K562 (cell line): ENCODE measurements around the gene RASSF3. TPM values are rescaled to one million over a fixed set of nuclear protein-coding genes. Genes with fewer than 3 reads are reported as not detected.

Source experiments
- ATAC-seq: fragments of 200-7000 bp; cut with Tn5 transposase; 3 replicates; pipeline ENCODE4 v1.9.1; 2020; ENCODE audit warnings: moderate library complexity
- BruUV-seq: library from RNA; stranded (reverse); fragments of 400-500 nt; replicated peaks from 2 replicates; lab custom pipeline; 2021; lab: Mats Ljungman, UMichigan
- CTCF ChIA-PET: fragments of 300-600 bp; formaldehyde crosslinking; extraction: SDS; loops from one replicate; lab custom pipeline; 2021; ENCODE audit warnings: low intra/inter-chr PET ratio; lab: Yijun Ruan, JAX
- POLR2A ChIA-PET: fragments of 300-600, 350-650 bp; sonication (Branson Sonifier 250); formaldehyde crosslinking; extraction: SDS; loops from one replicate; lab custom pipeline; 2021; ENCODE audit warnings: antibody characterized with exemption, inconsistent platforms; lab: Yijun Ruan, JAX
- DNase-seq, 4 experiments: peaks; one replicate each; pipeline versions ENCODE4 v3.0.0 to v3.0.0-alpha.2; 2011 to 2018; ENCODE audit warnings: low spot score in 3 of 4, mixed read lengths in 3 of 4; ENCODE audit errors: extremely low read depth in 1 of 4
- FAIRE-seq: peaks from 2 replicates; lab custom pipeline; 2011; peaks lifted over from hg19 to GRCh38; lab: Jason Lieb, UNC
- H2AFZ ChIP-seq: 2 replicates; pipeline ENCODE4 v1.6.0; 2011; ENCODE audit warnings: low read depth, low read length, control low read depth, inconsistent platforms
- H3K27ac ChIP-seq: fragments of 200-600 bp; 3 replicates; pipeline ENCODE4 v1.8.0; 2011; ENCODE audit warnings: low read depth, mild to moderate bottlenecking, control low read depth, inconsistent platforms, low read length, moderate library complexity, mixed read lengths; ENCODE audit errors: extremely low read depth
- H3K27me3 ChIP-seq, 2 experiments: fragments of 300-600 bp in 1 of 2; 2 replicates in 1 of 2; 3 replicates in 1 of 2; pipeline versions ENCODE4 v1.6.0 to v1.8.0; 2011; ENCODE audit warnings: inconsistent platforms in 2 of 2, low read length in 2 of 2, mild to moderate bottlenecking in 1 of 2, mixed read lengths in 1 of 2, moderate library complexity in 1 of 2; ENCODE audit not compliant: control insufficient read depth in 2 of 2, insufficient read depth in 2 of 2
- H3K36me3 ChIP-seq: fragments of 300-600 bp; 3 replicates; pipeline ENCODE4 v1.8.0; 2011; ENCODE audit warnings: mild to moderate bottlenecking, low read length, inconsistent platforms; ENCODE audit not compliant: control insufficient read depth, insufficient read depth
- H3K4me1 ChIP-seq, 2 experiments: fragments of 200-600 bp in 1 of 2; replicated peaks in 1 of 2; 2 replicates in 1 of 2; 3 replicates in 1 of 2; pipeline versions ENCODE4 v1.5.1 to v1.8.0; 2011; ENCODE audit warnings: inconsistent platforms in 2 of 2, low read length in 2 of 2, mild to moderate bottlenecking in 1 of 2, mixed read lengths in 1 of 2, moderate library complexity in 1 of 2; ENCODE audit not compliant: control insufficient read depth in 2 of 2, insufficient read depth in 2 of 2
- H3K4me2 ChIP-seq: 2 replicates; pipeline ENCODE4 v1.6.1; 2011; ENCODE audit warnings: low read length, control low read depth, inconsistent platforms, mixed read lengths; ENCODE audit not compliant: insufficient read depth
- H3K4me3 ChIP-seq: fragments of 200-600 bp; sonication (generic), shearing (Covaris generic); 2 replicates; pipeline ENCODE4 v1.5.1; 2016; ENCODE audit warnings: control low read depth, inconsistent platforms
- H3K79me2 ChIP-seq: fragments of 200-600 bp; 3 replicates; pipeline ENCODE4 v1.8.0; 2011; ENCODE audit warnings: low read length, inconsistent platforms; ENCODE audit not compliant: control insufficient read depth, insufficient read depth
- H3K9ac ChIP-seq, 2 experiments: 2 replicates each; pipeline versions ENCODE4 v1.6.0 to v1.6.1; 2011; ENCODE audit warnings: low read depth in 2 of 2, low read length in 2 of 2, control low read depth in 1 of 2, inconsistent platforms in 1 of 2, mild to moderate bottlenecking in 1 of 2, mixed read lengths in 1 of 2; ENCODE audit not compliant: insufficient read depth in 1 of 2
- H3K9me1 ChIP-seq: one replicate; pipeline ENCODE4 v1.6.0; 2011; ENCODE audit warnings: inconsistent platforms, mild to moderate bottlenecking, low read length, moderate library complexity; ENCODE audit not compliant: control insufficient read depth, insufficient read depth
- H3K9me3 ChIP-seq: replicated peaks from 2 replicates; pipeline ENCODE4 v1.5.1; 2011; ENCODE audit warnings: low read depth, low read length, inconsistent platforms; ENCODE audit not compliant: control insufficient read depth, insufficient read depth
- H4K20me1 ChIP-seq: replicated peaks from 2 replicates; pipeline ENCODE4 v1.6.1; 2011; ENCODE audit warnings: low read length, inconsistent platforms, mixed read lengths; ENCODE audit not compliant: control insufficient read depth, insufficient read depth
- ARID2 ChIP-seq: fragments of 450-650 bp; IDR thresholded peaks from 2 replicates; pipeline ENCODE4 v1.6.1; 2017; ENCODE audit warnings: antibody characterized with exemption, mild to moderate bottlenecking
- BCL6 ChIP-seq: fragments of 250-450 bp; sonication (Bioruptor Pico); IDR thresholded peaks from 2 replicates; pipeline ENCODE4 v1.4.0; 2020
- BRD9 ChIP-seq: fragments of 450-650 bp; IDR thresholded peaks from 2 replicates; pipeline ENCODE4 v1.6.1; 2018; ENCODE audit warnings: low read depth; ENCODE audit not compliant: partially characterized antibody
- CCNT2 ChIP-seq: IDR thresholded peaks from 2 replicates; pipeline ENCODE4 v1.6.1; 2011; ENCODE audit warnings: borderline replicate concordance, low read depth, mild to moderate bottlenecking, moderate library complexity, mixed read lengths, low read length; ENCODE audit not compliant: insufficient read length; ENCODE audit errors: extremely low read depth
- MYNN ChIP-seq, 2 experiments: sonication (generic); formaldehyde crosslinking in 1 of 2; IDR thresholded peaks; 2 replicates each; pipeline versions ENCODE4 v1.5.0 to v1.6.1; 2016 to 2020; ENCODE audit warnings: antibody characterized with exemption in 1 of 2, missing genetic modification reagents in 1 of 2
- NFE2L1 ChIP-seq: fragments of 450-650 bp; IDR thresholded peaks from 2 replicates; pipeline ENCODE4 v1.6.1; 2016; ENCODE audit warnings: missing genetic modification characterization, low read depth, mild to moderate bottlenecking, missing compliant biosample characterization, moderate library complexity, borderline replicate concordance
- XRCC4 ChIP-seq: IDR thresholded peaks from one replicate; pipeline ENCODE4 v1.6.1; 2011; ENCODE audit not compliant: insufficient read depth, insufficient read length; ENCODE audit errors: extremely low read depth
- ZNF232 ChIP-seq: sonication (generic); formaldehyde crosslinking; IDR thresholded peaks from 2 replicates; pipeline ENCODE4 v1.8.0; 2022; ENCODE audit warnings: mild to moderate bottlenecking, missing genetic modification reagents
- WGBS: fragments of 100-300 bp; shearing (Covaris generic); methylation state at CpG from one replicate; pipeline ENCODE4 v1.1.6; 2016; ENCODE audit warnings: low coverage, mixed read lengths; ENCODE audit not compliant: insufficient coverage; ENCODE audit errors: missing lambda C conversion rate; 5-methylcytosine and 5-hydroxymethylcytosine counted together
- in situ Hi-C: fragments of 300-500 bp; cut with MboI; formaldehyde crosslinking; loops from 4 replicates; pipeline ENCODE4 v1.15.0; 2018; ENCODE audit warnings: inconsistent platforms, mixed read lengths
- intact Hi-C: fragments of 100-400 bp; cut with micrococcal nuclease; formaldehyde crosslinking; loops from 2 replicates; pipeline ENCODE4 v1.14.2; 2022
- polyA plus RNA-seq, 8 experiments: library from polyadenylated mRNA; depleted of rRNA in 4 of 8; stranded (reverse) in 5 of 8; unstranded in 3 of 8; fragments of >200 nt; fragmentation: Nextera tagmentation in 2 of 8; fragmentation: Illumina TruSeq in 1 of 8; extraction: Ambion mirVana in 2 of 8; extraction: Trizol in 1 of 8; gene quantifications; 2 replicates each; pipeline versions ENCODE4 v1.2.1 to v1.2.3, GENCODE V29; 2011 to 2014; ENCODE audit warnings: inconsistent platforms in 1 of 8, missing spikeins in 1 of 8
- total RNA-seq, 7 experiments: library from RNA; depleted of rRNA in 6 of 7; stranded (reverse); fragments of >200 nt in 6 of 7; fragmentation: Illumina TruSeq in 2 of 7; extraction: Trizol in 2 of 7; gene quantifications; 2 replicates each; pipeline versions ENCODE4 v1.2.1 to v1.2.3, GENCODE V29; 2011 to 2021; ENCODE audit warnings: low replicate concordance in 1 of 7

RASSF3 gene
- total and polyA plus RNA-seq, 9 of the 15 experiments (the other 6 are each of a cell fraction or from before 2014, with no cell fraction given): 3.7 to 39.2 (median 20.2) TPM

- no peak for TF ChIP-seq ZNF232
- TF ChIP-seq MYNN (IDR thresholded peaks at IDR 0.05): no peak
- no peak for TF ChIP-seq MYNN (CRISPR knock-in tag; IDR thresholded peaks at IDR 0.05)
- no peak for TF ChIP-seq NFE2L1 (tag)
- no peak for TF ChIP-seq XRCC4
- TF ChIP-seq ARID2: no peak
- TF ChIP-seq BCL6 (CRISPR knock-in tag): no peak
- no peak for TF ChIP-seq CCNT2
- TF ChIP-seq BRD9: no peak
- TF ChIP-seq, all 486 proteins: peak for 0
- H3K27me3 ChIP-seq: no peaks in the 10 kb centered on the region
- intact Hi-C loops (no loop called here), in situ Hi-C loops (no loop called here)
- H3K9me3 ChIP-seq: no peaks in the 10 kb centered on the region
- 92% methylated on average over 4 of the region's 4 CpGs for WGBS
- H3K4me2 ChIP-seq: no peak overlapping the region
- H3K4me1 ChIP-seq: peaks cover 3 to 15% of the 10 kb centered on the region in 2 experiments; a peak in 4 of 5 replicates
- H3K9me1 ChIP-seq: peaks cover 3% of the 10 kb centered on the region
- ATAC-seq (no peak), DNase-seq (no peak), FAIRE-seq (no peak)
- no peaks in the 10 kb centered on the region for H3K79me2 ChIP-seq
- peaks cover 32% of the 10 kb centered on the region for H3K36me3 ChIP-seq
- ChIA-PET CTCF (no interaction called here), POLR2A (interaction anchor here (1.0 kb wide), 1 partner anchor 44 kb away, joined by 3 read pairs; no protein-coding TSS in a partner anchor)
- H3K27ac ChIP-seq: no peak overlapping the region
- no peak overlapping the region for H3K4me3 ChIP-seq
- no TSS peak for BruUV-seq
- H4K20me1 ChIP-seq: no peaks in the 10 kb centered on the region
- H3K9ac ChIP-seq: no peak overlapping the region
- no peak overlapping the region for H2AFZ ChIP-seq
These were observed 112.5 kb downstream of the RASSF3 start for GRCh38 chr12:64722835-64723234.
